ENCODE measurements around the gene TRPC4AP.
"Not testable (repeated sequence)": the region's sequence is repeated elsewhere in the genome, so short reads cannot be mapped to it uniquely, and the experiment has no call there.

TRPC4AP gene

GRCh38 chr20:35104685-35105295 is 12.2 kb upstream of the TRPC4AP start:
- no peak for DNase-seq

DNA sequence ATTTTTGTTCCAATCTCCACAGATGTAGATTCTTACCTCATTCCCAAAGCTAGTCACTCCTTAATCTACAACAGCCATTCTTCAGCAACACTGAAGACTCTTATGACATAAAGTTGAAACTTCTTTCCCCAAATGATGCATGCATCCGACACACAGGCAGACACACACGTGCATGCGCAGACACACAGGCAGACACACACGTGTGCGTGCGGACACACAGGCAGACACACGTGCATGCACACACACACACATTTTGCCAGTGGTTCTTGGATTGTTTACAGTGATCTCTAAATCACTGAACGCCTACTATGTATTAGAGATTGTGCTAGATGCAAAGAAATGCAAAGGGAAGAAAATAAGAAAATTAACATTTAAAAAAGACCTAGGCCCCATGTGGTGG is 9.0 kb upstream of the TRPC4AP start:
- DNase-seq = no peak

DNA sequence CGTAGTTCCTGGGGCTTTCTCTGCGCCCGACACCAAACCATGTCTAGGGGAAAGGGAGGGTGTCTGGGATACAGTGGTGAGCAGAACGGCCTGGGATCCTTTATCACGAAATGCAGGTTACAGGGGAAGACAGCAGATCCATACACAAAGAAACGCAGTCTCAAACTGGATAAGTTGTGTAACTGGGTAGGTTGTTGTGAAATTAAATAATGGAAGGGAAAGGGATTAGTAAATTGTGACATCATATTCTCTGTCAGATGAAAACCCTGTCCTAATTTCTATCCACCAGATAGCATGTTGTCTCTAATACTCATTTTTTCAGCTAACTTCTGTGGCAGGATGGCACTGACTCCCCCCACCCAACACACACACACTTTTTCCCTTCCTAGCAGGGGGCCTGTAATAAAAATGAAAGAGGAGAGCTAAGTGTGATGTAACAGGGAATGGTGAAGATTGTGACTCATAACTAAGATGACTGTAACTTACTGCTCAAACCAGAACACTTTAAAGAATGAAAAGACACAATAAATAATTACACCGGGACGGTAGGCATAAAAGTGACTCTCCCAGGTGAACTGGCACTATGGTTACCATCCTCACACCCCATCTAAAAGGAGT is 769 bp upstream of the TRPC4AP start:
- DNase-seq = peak; percentile 17

GRCh38 chr20:35091816-35092523 is 637 bp downstream of the TRPC4AP start:
- peak; percentile 47 for DNase-seq

GRCh38 chr20:35088231-35089145 is 4.1 kb downstream of the TRPC4AP start:
- DNase-seq = no peak

- DNase-seq = no peak
Measured at GRCh38 chr20:35087791-35088190, 4.8 kb downstream of the TRPC4AP start.

- no peak for DNase-seq
Measured at GRCh38 chr20:35087355-35087754, 5.3 kb downstream of the TRPC4AP start.

- DNase-seq = peak; percentile 43
Measured at GRCh38 chr20:35085477-35086225, 7.0 kb downstream of the TRPC4AP start.

DNA sequence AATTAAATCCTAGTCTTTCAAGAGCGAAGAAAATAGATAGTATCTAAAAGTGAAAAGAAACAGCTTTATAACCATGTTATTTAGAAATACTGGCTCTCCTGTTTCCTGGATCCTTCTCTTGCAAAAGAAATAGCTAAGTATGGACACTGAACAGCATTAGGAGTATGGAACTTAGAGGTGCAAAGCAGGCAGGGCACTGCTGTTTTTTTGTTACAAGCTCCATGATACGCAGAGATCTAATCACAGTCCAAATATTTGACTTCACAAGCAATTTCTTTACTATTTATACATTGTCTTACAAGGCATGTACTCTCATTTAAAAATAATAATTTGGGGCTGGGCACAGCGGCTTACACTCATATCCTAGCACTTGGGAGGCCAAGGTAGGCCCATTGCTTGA is 7.6 kb downstream of the TRPC4AP start:
- DNase-seq = no peak

DNA sequence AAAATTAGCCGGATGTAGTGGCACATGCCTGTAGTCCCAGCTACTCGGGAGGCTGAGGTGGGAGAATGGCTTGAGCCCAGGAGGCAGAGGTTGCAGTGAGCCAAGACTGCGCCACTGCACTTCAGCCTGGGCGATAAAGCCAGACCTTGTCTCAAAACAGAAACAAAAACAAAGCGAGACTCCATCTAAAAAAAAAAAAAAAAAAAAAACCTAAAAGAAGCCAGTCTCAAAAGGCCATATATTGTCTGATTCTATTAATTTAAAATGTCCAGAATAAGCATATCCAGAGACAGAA is 12.3 kb downstream of the TRPC4AP start:
- DNase-seq = not testable (repeated sequence)

DNA sequence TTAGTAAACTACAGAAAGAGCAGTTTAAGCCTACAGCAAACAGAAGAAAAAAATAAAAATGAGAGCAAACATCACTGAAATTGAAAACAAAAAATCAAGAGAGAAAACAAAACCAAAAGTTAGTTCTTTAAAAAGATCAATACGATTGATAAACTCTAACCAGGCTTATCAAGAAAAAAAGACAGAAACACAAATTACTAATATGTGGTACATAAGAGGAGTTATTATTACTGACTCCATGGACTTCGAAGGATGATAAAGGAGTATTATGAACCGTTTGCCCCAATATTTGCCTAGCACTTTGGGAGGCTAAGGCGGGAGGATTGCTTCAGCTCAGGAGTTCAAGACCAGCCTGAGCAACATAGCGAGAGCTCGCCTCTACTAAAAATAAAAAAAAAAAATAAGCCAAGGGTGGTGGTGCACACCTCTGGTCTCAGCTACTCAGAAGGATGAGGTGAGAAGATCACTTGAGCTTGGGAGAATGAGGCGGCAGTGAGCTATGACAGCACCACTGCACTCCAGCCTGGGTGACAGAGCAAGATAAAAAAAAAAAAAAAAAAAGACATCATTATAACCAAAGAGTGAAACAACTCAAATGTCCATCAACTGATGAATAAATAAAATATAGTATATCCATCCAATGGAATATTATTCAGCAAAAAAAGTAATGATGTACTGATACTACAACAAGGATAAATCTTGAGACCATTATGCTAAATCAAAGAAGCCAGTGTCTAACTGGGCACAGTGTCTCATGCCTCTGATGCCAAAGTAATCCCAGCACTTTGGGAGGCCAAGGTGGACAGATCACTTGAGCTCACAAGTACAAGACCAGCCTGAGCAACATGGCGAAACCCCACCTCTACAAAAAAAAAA is 12.9 kb downstream of the TRPC4AP start:
- no peak for DNase-seq

GRCh38 chr20:35077872-35078271 is 14.7 kb downstream of the TRPC4AP start:
- no peak for DNase-seq

GRCh38 chr20:35077341-35077740 is 15.3 kb downstream of the TRPC4AP start:
- no peak for DNase-seq

- DNase-seq = not testable (repeated sequence)
Measured at GRCh38 chr20:35071436-35072153, 21.0 kb downstream of the TRPC4AP start.

GRCh38 chr20:35066194-35066593 is 26.4 kb downstream of the TRPC4AP start:
- no peak for DNase-seq

GRCh38 chr20:35065181-35065580 is 27.4 kb downstream of the TRPC4AP start:
- no peak for DNase-seq

DNA sequence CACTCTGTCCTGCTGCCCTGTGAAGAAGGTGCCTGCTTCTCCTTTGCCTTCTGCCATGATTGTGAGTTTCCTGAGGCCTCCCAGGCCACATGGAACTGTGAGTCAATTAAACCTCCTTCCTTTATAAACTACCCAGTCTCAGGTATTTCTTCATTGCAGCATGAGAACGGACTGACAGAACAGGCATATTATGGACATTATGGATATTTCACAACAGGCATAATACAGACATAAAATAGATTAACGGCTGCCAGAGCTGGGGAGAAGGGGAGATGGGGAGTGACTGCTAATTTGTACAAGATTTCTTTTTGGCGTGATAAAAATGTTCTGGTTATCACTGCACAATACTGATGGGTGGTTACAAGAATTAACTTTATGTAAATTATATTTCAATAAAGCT is 29.4 kb downstream of the TRPC4AP start:
- DNase-seq = no peak

- DNase-seq = no peak
Measured at GRCh38 chr20:35062478-35062877, 30.1 kb downstream of the TRPC4AP start.

- DNase-seq = no peak
Measured at GRCh38 chr20:35060168-35060567, 32.4 kb downstream of the TRPC4AP start.

DNA sequence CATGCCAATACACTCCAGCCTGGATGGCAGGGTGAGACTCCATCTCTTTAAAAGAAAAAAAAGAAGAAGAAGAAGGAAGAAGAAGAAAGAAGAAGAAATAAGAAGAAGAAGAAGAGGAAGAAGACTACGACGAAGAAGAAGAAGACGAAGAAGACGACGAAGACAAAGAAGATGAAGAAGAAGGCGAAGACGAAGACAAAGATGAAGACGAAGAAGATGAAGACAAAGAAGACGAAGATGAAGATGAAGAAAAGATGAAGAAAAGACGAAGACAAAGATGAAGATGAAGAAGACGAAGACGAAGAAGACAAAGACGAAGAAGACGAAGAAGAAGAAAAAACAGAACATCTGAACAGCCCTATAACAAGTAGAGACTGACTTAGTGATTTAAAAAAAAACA is 33.0 kb downstream of the TRPC4AP start:
- DNase-seq = no peak

GRCh38 chr20:35059110-35059509 is 33.5 kb downstream of the TRPC4AP start:
- DNase-seq = no peak

Measured in hematopoietic multipotent progenitor cell treated with erythropoietin and hydrocortisone succinate and interleukin-3 and kit ligand, for 8 days (in vitro differentiated cells).